ENCODE data around the gene NEO1.
"Not testable (repeated sequence)": the region's sequence is repeated elsewhere in the genome, so short reads cannot be mapped to it uniquely, and the experiment has no call there.

NEO1 gene

GRCh38 chr15:73265536-73266153 lies 213.4 kb downstream of the NEO1 start:
- DNase-seq = peak; percentile 84

GRCh38 chr15:73268457-73268856 lies 216.2 kb downstream of the NEO1 start:
- no peak for DNase-seq

- DNase-seq = no peak
Observed at GRCh38 chr15:73270366-73271097, 218.3 kb downstream of the NEO1 start.

- DNase-seq = peak; percentile 69
Observed at GRCh38 chr15:73273181-73274002, 221.1 kb downstream of the NEO1 start.

GRCh38 chr15:73275862-73276261 lies 223.6 kb downstream of the NEO1 start:
- no peak for DNase-seq

GRCh38 chr15:73282567-73283365 lies 230.5 kb downstream of the NEO1 start:
- DNase-seq = no peak

GRCh38 chr15:73283366-73283962 lies 231.2 kb downstream of the NEO1 start:
- DNase-seq = no peak

GRCh38 chr15:73284090-73284716 lies 231.9 kb downstream of the NEO1 start:
- no peak for DNase-seq

- DNase-seq = peak; percentile 56
Observed at GRCh38 chr15:73286311-73286710, 234.0 kb downstream of the NEO1 start.

GRCh38 chr15:73287019-73287418 lies 234.8 kb downstream of the NEO1 start:
- DNase-seq = no peak

- DNase-seq = no peak
Observed at GRCh38 chr15:73291441-73291840, 239.2 kb downstream of the NEO1 start.

- no peak for DNase-seq
Observed at GRCh38 chr15:73293773-73294172, 241.5 kb downstream of the NEO1 start.

- no peak for DNase-seq
Observed at GRCh38 chr15:73295630-73296286, 243.5 kb downstream of the NEO1 start.

- DNase-seq = no peak
Observed at GRCh38 chr15:73296609-73297353, 244.5 kb downstream of the NEO1 start.

- DNase-seq = no peak
Observed at GRCh38 chr15:73298522-73299245, 246.4 kb downstream of the NEO1 start.

GRCh38 chr15:73300286-73300685 lies 248.0 kb downstream of the NEO1 start:
- DNase-seq = not testable (repeated sequence)

GRCh38 chr15:73303636-73304035 lies 251.4 kb downstream of the NEO1 start:
- no peak for DNase-seq

GRCh38 chr15:73305331-73306211 lies 253.3 kb downstream of the NEO1 start:
- DNase-seq = peak; percentile 87

- no peak for DNase-seq
Observed at GRCh38 chr15:73308305-73308704, 256.0 kb downstream of the NEO1 start.
